K562 (cell line): ENCODE results near the gene MED15. TPM values are rescaled to one million over a fixed set of nuclear protein-coding genes. Genes with fewer than 3 reads are reported as not detected.

Experiments
- BHLHE40 ChIP-seq: IDR thresholded peaks from 2 replicates; pipeline ENCODE4 v1.6.1; 2011; ENCODE audit warnings: low read length, improper control_type of control experiment
- BRD4 ChIP-seq: fragments of 200-600 bp; sonication (generic); IDR thresholded peaks from 2 replicates; pipeline ENCODE4 v1.6.1; 2017; ENCODE audit warnings: inconsistent platforms
- CEBPG ChIP-seq, 3 experiments: fragments of 200-800 bp in 1 of 3; sonication (Bioruptor generic) in 1 of 3; sonication (generic) in 1 of 3; formaldehyde crosslinking in 1 of 3; IDR thresholded peaks in 2 of 3; conservative IDR thresholded peaks in 1 of 3; 2 replicates each; pipeline versions ENCODE4 v1.6.1 to v1.8.0; 2016 to 2022; ENCODE audit warnings: missing compliant biosample characterization in 2 of 3, missing genetic modification characterization in 2 of 3, mild to moderate bottlenecking in 1 of 3, missing genetic modification reagents in 1 of 3
- ESRRB ChIP-seq: fragments of 250-450 bp; sonication (Bioruptor Pico); IDR thresholded peaks from 2 replicates; pipeline ENCODE4 v1.5.0; 2020; ENCODE audit warnings: mild to moderate bottlenecking, moderate library complexity, borderline replicate concordance
- FOXK1 ChIP-seq: sonication (generic); formaldehyde crosslinking; IDR thresholded peaks from 2 replicates; pipeline ENCODE4 v1.8.0; 2022; ENCODE audit warnings: missing genetic modification reagents, mild to moderate bottlenecking, borderline replicate concordance
- FOXP1 ChIP-seq: sonication (generic); formaldehyde crosslinking; IDR thresholded peaks from 2 replicates; pipeline ENCODE4 v1.8.0; 2022; ENCODE audit warnings: mild to moderate bottlenecking, missing genetic modification reagents
- JUND ChIP-seq, 2 experiments: IDR thresholded peaks; 2 replicates in 1 of 2; 3 replicates in 1 of 2; pipeline ENCODE4 v1.6.1; 2011; ENCODE audit warnings: borderline replicate concordance in 2 of 2, low read depth in 2 of 2, low read length in 2 of 2, improper control_type of control experiment in 1 of 2, missing biosample characterization in 1 of 2, missing genetic modification characterization in 1 of 2, missing genetic modification reagents in 1 of 2
- MAFK ChIP-seq: IDR thresholded peaks from 2 replicates; pipeline ENCODE4 v1.6.1; 2011; ENCODE audit warnings: low read length, improper control_type of control experiment
- NEUROD1 ChIP-seq: fragments of 150-350 bp; IDR thresholded peaks from 2 replicates; pipeline ENCODE4 v1.6.1; 2014; ENCODE audit warnings: borderline replicate concordance, low read length, low read depth; ENCODE audit not compliant: partially characterized antibody
- PHF21A ChIP-seq: fragments of 450-650 bp; IDR thresholded peaks from 2 replicates; pipeline ENCODE4 v1.6.1; 2017; ENCODE audit warnings: low read depth, borderline replicate concordance
- RAD21 ChIP-seq, 2 experiments: fragments of 250-450 bp in 1 of 2; fragments of 450-650 bp in 1 of 2; sonication (Bioruptor Pico) in 1 of 2; formaldehyde crosslinking in 1 of 2; IDR thresholded peaks in 1 of 2; conservative IDR thresholded peaks in 1 of 2; 2 replicates each; pipeline versions ENCODE4 v1.4.0 to v1.8.0; 2020 to 2022; ENCODE audit warnings: mild to moderate bottlenecking in 2 of 2, moderate library complexity in 1 of 2
- RBBP5 ChIP-seq: fragments of 200-600 bp; sonication (generic); IDR thresholded peaks from 2 replicates; pipeline ENCODE4 v1.6.1; 2012; ENCODE audit warnings: borderline replicate concordance, mild to moderate bottlenecking, low read length, control low read depth, inconsistent platforms; ENCODE audit not compliant: insufficient read depth, poor library complexity, severe bottlenecking
- RCOR1 ChIP-seq, 2 experiments: IDR thresholded peaks; 2 replicates each; pipeline ENCODE4 v1.6.1; 2012; ENCODE audit warnings: low read depth in 2 of 2, low read length in 2 of 2, borderline replicate concordance in 1 of 2, improper control_type of control experiment in 1 of 2
- RFX7 ChIP-seq: fragments of 250-450 bp; sonication (Bioruptor Pico); IDR thresholded peaks from 2 replicates; pipeline ENCODE4 v1.5.1; 2021; ENCODE audit warnings: mild to moderate bottlenecking
- SMARCB1 ChIP-seq: IDR thresholded peaks from 2 replicates; pipeline ENCODE4 v1.6.1; 2011; ENCODE audit warnings: improper control_type of control experiment, low read depth; ENCODE audit not compliant: insufficient read length
- TGIF2 ChIP-seq: sonication (generic); formaldehyde crosslinking; IDR thresholded peaks from 2 replicates; pipeline ENCODE4 v1.8.1; 2022; ENCODE audit warnings: mild to moderate bottlenecking, missing genetic modification reagents, moderate library complexity
- ZNF699 ChIP-seq: fragments of 250-450 bp; sonication (Bioruptor Pico); IDR thresholded peaks from 2 replicates; pipeline ENCODE4 v1.8.0; 2021; ENCODE audit warnings: mild to moderate bottlenecking, moderate library complexity; ENCODE audit not compliant: insufficient replicate concordance
- polyA plus RNA-seq, 8 experiments: library from polyadenylated mRNA; depleted of rRNA in 4 of 8; stranded (reverse) in 5 of 8; unstranded in 3 of 8; fragments of >200 nt; fragmentation: Nextera tagmentation in 2 of 8; fragmentation: Illumina TruSeq in 1 of 8; extraction: Ambion mirVana in 2 of 8; extraction: Trizol in 1 of 8; gene quantifications; 2 replicates each; pipeline versions ENCODE4 v1.2.1 to v1.2.3, GENCODE V29; 2011 to 2014; ENCODE audit warnings: inconsistent platforms in 1 of 8, missing spikeins in 1 of 8
- total RNA-seq, 7 experiments: library from RNA; depleted of rRNA in 6 of 7; stranded (reverse); fragments of >200 nt in 6 of 7; fragmentation: Illumina TruSeq in 2 of 7; extraction: Trizol in 2 of 7; gene quantifications; 2 replicates each; pipeline versions ENCODE4 v1.2.1 to v1.2.3, GENCODE V29; 2011 to 2021; ENCODE audit warnings: low replicate concordance in 1 of 7
- TF ChIP-seq, protein P1 (sequence below): fragments of 450-650 bp; formaldehyde crosslinking; IDR thresholded peaks from 2 replicates; pipeline ENCODE4 v1.4.0; 2022; ENCODE audit warnings: missing genetic modification characterization
- TF ChIP-seq, protein P2 (sequence below): sonication (generic); formaldehyde crosslinking; IDR thresholded peaks from 2 replicates; pipeline ENCODE4 v1.8.0; 2022; ENCODE audit warnings: missing genetic modification reagents, mild to moderate bottlenecking, borderline replicate concordance
- TF ChIP-seq, protein P3 (sequence below): IDR thresholded peaks from 2 replicates; pipeline ENCODE4 v1.6.1; 2012; ENCODE audit warnings: low read depth, low read length, improper control_type of control experiment, borderline replicate concordance

MED15 gene
- total and polyA plus RNA-seq, 9 of the 15 experiments (the other 6 are each of a cell fraction or from before 2014, with no cell fraction given): 4.0 to 271 (median 60.1) TPM

DNA sequence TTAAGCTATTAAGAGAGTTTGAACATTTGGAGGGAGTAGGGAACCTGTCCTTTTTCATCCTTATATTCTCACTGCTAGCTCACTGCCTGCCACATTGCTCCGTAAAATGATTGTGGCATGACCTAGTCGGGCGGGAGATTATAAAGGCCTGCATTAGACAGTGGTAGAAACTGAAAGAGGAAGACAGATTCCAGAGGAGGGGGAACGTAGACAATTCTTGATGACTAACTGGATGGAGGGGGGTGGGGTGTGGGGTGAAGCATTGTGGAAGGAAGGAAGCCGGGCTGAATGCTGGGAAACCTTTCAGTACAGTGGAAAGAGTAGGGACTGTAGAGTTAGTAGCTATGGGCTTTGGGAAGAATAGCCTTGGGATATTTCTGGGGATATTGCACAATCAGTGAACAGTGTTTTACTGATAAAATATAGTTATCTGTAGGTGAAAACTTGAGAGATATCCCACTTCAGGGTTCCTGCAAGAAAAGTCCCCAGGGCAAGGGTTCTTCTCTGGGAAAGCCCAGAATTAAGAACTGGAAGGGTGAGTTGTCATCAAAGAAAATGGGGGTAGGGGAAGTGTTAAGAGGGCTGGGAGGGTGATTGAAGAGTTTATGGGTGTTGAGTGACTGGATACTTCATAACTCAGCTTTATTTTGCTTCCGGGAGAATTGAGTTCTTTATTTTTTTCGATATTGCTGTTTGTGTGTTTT is 2.1 kb downstream of the MED15 start (continued):
- TF ChIP-seq, protein P1, sequence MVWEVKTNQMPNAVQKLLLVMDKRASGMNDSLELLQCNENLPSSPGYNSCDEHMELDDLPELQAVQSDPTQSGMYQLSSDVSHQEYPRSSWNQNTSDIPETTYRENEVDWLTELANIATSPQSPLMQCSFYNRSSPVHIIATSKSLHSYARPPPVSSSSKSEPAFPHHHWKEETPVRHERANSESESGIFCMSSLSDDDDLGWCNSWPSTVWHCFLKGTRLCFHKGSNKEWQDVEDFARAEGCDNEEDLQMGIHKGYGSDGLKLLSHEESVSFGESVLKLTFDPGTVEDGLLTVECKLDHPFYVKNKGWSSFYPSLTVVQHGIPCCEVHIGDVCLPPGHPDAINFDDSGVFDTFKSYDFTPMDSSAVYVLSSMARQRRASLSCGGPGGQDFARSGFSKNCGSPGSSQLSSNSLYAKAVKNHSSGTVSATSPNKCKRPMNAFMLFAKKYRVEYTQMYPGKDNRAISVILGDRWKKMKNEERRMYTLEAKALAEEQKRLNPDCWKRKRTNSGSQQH (CRISPR knock-in tag): no peak
- TF ChIP-seq CEBPG (CRISPR knock-in tag; IDR thresholded peaks at IDR 0.05): no peak
- peak in 1 of 2 experiments; percentile 100; a peak in 2 of 4 replicates for TF ChIP-seq CEBPG (tag; conservative IDR thresholded peaks at IDR 0.05 in 1 of 2, IDR thresholded peaks at IDR 0.05 in 1 of 2)
- TF ChIP-seq NEUROD1: peak; percentile 44
- peak; percentile 39; the same call in 1 of the 2 replicates for TF ChIP-seq ESRRB
- peak; percentile 34; the same call in 1 of the 2 replicates for TF ChIP-seq BRD4
- TF ChIP-seq RFX7: peak; percentile 46; the same call in 1 of the 2 replicates
- peak; percentile 69 for TF ChIP-seq MAFK
- TF ChIP-seq RCOR1 (IDR thresholded peaks at IDR 0.05; ENCODE audit: borderline replicate concordance in 1 of 2, low read depth in 2 of 2, low read length in 2 of 2): peak; percentile 78 to 96
- peak; percentile 98 for TF ChIP-seq JUND (IDR thresholded peaks at IDR 0.05; ENCODE audit: borderline replicate concordance, low read depth, low read length)
- TF ChIP-seq JUND (tag; IDR thresholded peaks at IDR 0.05; ENCODE audit: borderline replicate concordance, low read depth, low read length): no peak
- peak; percentile 78 for TF ChIP-seq RBBP5
- TF ChIP-seq TGIF2: no peak
- peak in 1 of 2 experiments; percentile 48; a peak in 2 of 4 replicates for TF ChIP-seq RAD21 (CRISPR knock-in tag; conservative IDR thresholded peaks at IDR 0.05 in 1 of 2, IDR thresholded peaks at IDR 0.05 in 1 of 2)
- TF ChIP-seq, protein P2, sequence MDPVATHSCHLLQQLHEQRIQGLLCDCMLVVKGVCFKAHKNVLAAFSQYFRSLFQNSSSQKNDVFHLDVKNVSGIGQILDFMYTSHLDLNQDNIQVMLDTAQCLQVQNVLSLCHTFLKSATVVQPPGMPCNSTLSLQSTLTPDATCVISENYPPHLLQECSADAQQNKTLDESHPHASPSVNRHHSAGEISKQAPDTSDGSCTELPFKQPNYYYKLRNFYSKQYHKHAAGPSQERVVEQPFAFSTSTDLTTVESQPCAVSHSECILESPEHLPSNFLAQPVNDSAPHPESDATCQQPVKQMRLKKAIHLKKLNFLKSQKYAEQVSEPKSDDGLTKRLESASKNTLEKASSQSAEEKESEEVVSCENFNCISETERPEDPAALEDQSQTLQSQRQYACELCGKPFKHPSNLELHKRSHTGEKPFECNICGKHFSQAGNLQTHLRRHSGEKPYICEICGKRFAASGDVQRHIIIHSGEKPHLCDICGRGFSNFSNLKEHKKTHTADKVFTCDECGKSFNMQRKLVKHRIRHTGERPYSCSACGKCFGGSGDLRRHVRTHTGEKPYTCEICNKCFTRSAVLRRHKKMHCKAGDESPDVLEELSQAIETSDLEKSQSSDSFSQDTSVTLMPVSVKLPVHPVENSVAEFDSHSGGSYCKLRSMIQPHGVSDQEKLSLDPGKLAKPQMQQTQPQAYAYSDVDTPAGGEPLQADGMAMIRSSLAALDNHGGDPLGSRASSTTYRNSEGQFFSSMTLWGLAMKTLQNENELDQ: 0 out of 2 replicates have a peak, but pooled peaks have one; percentile 94
- TF ChIP-seq, protein P3, sequence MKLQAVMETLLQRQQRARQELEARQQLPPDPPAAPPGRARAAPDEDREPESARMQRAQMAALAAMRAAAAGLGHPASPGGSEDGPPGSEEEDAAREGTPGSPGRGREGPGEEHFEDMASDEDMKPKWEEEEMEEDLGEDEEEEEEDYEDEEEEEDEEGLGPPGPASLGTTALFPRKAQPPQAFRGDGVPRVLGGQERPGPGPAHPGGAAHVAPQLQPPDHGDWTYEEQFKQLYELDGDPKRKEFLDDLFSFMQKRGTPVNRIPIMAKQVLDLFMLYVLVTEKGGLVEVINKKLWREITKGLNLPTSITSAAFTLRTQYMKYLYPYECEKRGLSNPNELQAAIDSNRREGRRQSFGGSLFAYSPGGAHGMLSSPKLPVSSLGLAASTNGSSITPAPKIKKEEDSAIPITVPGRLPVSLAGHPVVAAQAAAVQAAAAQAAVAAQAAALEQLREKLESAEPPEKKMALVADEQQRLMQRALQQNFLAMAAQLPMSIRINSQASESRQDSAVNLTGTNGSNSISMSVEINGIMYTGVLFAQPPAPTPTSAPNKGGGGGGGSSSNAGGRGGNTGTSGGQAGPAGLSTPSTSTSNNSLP: peak; percentile 98
- TF ChIP-seq FOXK1 (CRISPR knock-in tag): peak; percentile 96
- TF ChIP-seq BHLHE40: peak; percentile 53; the same call in 1 of the 2 replicates
- no peak for TF ChIP-seq PHF21A
- TF ChIP-seq SMARCB1: peak; percentile 10
- no peak for TF ChIP-seq ZNF699 (CRISPR knock-in tag)
- no peak for TF ChIP-seq FOXP1
